Measurements from ENCODE around the gene LRRC14B.
"Not testable (repeated sequence)": the region's sequence is repeated elsewhere in the genome, so short reads cannot be mapped to it uniquely, and the experiment has no call there.

LRRC14B gene

DNA sequence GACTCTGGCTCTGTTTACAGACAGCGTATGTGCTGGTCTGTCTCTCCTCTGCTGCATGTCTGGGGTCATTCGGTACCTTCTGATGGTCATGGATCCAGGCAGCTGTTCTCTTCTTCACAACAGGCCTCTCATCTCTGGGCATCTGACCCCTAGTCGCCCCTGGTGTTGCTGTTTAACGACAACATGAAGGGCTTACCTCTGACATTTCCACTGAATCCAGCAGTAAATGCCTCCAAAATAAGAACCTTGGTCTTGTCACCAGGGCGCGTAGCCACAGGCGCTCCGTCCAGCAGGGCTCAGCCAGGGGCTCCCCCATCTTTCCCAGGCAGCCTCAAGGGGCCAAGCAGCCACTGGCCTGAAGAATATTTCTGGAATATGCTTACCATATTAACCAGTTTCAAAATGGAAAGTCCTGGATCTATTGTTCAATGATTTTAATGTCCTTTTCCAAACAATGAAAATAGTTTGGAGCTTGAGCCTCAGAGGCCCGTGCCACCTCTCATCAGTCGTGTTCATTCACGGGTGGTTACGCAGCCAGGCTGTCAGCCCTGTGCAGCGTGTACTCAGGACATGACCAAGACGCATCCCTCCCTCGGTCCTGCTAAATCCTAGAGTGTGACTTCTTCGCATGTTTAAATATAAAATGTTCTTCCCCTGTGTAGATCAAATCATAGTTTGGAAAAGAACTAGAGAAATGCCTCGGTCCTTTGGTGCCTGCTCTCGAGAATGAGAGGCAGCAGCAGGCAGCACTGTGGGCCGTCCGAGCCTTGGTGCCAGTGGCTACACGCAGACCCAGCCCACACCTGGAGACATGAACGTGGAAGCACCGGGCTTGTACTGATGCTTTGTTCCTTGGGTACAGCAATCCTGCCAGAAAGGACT, 30.1 kb upstream of the LRRC14B start:
- DNase-seq, result no peak

DNA sequence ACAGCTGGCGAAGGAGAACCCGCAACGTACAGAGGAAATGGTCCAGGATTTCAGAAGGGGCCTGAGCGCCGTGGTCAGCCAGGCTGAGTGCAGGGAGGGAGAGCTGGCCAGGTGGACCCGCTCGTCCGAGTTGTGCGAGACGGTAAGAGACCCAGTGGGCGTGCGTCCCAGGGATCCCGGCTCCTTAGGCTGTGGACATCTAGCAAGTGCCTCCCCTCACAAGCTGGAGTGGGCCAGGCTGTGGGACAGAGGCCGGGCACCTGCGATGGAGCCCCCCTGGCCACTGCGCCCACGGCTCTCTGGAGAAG, 29.5 kb upstream of the LRRC14B start:
- no peak for DNase-seq

DNA sequence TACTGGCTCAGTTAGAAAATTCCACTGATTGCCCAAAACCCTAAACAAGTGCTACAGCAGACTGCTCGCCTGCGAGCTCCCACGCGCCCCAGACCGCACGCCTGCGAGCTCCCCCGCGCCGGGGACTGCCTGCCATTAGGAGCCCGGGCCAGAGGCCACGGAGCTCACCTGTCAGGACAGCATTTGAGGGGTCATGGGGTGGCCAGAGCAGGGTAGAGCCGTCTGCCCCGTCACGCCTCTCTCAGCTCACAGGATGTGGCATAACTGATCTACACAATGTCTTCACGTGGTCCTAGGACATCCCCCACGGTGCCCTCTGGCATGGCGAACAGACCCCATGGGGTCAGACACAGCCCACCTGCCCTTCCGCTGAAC, 29.1 kb upstream of the LRRC14B start:
- no peak for DNase-seq

DNA sequence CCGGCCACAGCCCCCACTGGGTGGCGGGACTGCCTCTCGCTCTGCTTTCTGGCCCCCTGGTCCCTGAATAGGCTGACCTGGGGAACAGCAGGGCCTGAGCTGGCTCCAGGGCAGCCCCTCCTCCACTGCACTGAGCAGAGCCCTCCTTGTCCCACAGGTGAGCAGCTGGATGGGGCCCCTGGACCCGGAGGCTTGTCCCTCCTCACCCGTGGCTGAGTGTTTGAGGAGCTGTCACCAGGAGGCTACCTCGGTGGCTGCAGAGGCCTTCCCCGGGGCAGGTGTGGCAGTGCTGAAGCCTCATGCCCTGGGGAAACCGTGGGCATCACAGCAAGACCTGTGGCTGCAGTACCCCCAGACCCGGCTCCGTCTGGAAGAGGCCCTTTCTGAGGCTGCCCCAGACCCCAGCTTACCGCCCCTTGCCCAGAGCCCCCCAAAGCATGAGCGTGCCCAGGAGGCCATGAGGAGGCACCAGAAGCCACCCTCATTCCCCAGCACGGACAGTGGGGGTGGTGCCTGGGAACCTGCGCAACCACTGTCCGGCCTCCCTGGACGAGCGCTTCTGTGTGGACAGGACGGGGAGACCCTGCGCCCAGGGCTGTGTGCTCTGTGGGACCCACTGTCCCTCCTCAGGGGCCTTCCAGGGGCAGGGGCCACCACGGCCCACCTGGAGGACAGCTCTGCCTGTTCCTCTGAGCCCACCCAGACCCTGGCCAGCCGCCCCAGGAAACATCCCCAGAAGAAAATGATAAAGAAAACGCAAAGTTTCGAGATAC, 28.5 kb upstream of the LRRC14B start:
- no peak for DNase-seq

DNA sequence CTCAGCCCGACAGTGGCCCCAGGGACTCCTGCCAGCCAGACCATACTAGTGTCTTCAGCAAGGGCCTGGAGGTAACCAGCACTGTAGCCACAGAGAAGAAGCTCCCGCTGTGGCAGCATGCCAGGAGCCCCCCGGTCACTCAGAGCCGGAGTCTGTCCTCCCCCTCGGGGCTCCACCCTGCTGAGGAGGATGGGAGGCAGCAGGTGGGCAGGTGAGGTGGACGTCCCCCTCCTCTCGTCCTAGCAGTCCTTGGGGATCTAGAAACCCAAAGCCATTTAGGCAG, 28.0 kb upstream of the LRRC14B start:
- DNase-seq, result no peak

DNA sequence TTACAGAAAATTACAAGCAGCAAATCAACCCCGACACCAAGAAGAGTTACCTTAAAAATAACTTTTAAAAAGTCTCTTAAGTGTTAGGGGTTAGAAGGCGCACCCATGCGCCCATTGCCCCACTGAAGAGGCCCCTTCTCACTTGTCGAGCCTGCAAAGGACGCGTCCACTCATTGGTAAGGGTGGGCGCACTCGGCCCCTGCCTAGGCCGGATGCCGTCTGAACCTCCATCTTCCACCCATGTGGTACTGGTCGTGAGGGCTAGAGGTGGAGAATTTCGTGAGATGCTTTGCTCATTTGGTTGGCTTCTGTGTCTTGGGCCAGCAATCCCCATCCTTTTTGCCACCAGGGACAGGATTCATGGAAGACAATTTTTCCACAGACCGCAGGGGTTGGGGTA, 27.5 kb upstream of the LRRC14B start:
- DNase-seq, result no peak

DNA sequence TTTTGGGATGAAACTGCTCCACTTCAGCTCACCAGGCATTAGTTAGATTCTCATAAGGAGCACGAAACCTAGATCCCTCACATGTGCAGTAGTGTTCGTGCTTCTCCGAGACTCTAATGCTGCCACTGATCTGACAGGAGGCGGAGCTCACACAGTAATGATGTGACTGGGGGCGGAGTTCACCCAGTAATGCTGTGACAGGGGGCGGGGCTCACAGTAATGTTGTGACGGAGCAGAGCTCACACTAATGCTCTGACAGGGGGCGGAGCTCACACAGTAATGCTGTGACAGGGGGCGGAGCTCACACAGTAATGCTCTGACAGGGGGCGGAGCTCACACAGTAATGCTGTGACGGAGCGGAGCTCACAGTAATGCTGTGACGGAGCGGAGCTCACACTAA, 27.1 kb upstream of the LRRC14B start:
- no peak for DNase-seq

DNA sequence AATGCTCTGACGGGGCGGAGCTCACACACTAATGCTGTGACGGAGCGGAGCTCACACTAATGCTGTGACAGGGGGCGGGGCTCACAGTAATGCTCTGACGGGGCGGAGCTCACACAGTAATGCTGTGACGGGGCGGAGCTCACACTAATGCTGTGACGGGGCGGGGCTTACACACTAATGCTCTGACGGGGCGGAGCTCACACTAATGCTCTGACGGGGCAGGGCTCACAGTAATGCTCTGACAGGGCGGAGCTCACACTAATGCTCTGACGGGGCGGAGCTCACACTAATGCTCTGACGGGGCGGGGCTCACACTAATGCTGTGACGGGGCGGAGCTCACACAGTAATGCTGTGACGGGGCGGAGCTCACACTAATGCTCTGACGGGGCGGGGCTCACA, 26.5 kb upstream of the LRRC14B start:
- not testable (repeated sequence) for DNase-seq

DNA sequence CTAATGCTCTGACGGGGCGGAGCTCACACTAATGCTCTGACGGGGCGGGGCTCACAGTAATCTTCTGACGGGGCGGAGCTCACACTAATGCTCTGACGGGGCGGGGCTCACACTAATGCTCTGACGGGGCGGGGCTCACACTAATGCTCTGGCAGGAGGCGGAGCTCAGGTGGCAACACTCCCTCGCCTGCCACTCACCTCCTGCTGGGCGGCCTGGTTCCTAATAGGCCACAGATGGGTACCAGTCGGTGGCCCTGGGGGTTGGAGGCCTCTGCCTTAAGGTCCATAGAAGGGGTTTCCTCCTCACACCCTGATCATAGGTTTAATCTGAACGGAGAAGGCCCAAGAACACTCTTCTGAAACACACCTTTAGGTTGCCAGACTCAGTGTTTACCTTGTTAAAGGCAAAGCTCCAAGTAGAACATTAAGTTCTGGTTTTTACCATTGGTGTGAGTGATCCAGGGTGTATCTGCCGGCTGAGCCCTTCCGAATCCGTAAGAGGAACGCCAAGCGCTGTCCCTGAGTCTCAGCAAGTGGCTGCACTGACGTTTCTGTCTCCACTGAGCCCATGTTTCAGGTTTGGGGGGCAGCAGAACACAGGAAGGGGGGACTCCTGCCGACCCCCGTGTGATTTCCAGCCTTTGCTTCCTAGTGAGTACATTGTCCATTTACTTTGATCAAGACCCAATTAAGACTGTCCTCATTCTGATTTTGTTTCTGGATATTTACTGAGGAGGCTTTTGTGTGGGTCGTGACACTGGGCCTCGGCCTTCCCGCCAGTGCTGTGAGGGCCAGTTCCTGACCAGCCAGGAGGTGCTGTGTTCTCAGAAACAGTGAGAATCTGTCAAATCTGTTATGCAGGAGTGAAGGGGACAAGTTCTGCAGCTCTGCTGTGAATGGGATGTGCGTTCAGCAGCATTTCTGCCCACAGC, 24.6 kb upstream of the LRRC14B start:
- DNase-seq, result no peak

DNA sequence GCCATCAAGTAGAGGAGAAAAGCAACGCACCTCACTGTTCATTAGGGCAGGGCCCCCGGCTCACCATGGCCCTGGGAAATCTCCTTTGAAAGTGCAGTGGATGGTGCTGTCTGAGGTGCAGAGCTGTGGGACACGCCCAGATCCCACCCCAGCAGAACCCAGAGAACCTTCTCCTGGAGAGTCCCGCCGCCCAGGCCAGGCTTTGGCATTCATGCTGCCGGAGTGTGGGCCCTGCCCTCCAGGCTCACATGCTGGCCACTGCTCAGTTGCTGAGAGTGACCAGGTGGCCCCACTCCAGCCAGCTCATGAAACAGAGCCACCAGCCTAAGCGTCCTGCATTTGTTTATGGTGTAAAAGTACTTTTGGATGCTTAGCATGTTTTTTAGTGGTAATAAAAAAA, 23.8 kb upstream of the LRRC14B start:
- DNase-seq, result no peak

DNA sequence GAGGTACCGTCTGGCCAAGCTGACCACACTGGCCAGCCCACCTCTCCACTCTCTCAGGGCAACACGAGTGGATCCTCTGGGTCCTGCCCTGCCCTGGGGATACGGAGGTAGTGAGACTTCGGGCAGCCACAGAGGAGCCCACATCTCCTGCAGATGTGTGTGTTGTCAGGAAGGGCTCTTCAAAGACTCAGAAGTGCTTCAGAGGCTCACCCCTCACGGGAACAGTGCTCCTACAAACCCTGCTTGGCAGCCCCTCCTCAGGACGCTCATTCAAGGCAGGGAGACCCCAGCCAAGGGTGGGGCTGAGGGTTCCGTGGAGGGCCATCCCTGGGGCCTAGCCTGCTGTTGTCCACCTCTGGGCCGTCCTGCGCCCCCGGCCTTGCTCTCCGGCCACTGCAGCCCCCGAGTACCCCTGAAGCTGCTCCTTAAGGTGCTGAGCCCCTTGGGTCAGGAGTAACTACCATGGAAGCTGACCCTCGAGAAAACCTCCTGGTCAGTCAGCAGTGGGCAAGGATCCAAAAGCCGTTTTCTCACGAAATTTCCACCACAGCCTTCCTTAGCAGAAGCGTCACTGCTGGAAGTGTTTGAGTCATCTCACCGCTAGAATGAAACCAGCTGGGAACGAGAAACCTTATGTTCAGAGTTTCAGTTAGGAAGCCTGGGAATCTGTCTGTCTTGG, 23.2 kb upstream of the LRRC14B start:
- no peak for DNase-seq

DNA sequence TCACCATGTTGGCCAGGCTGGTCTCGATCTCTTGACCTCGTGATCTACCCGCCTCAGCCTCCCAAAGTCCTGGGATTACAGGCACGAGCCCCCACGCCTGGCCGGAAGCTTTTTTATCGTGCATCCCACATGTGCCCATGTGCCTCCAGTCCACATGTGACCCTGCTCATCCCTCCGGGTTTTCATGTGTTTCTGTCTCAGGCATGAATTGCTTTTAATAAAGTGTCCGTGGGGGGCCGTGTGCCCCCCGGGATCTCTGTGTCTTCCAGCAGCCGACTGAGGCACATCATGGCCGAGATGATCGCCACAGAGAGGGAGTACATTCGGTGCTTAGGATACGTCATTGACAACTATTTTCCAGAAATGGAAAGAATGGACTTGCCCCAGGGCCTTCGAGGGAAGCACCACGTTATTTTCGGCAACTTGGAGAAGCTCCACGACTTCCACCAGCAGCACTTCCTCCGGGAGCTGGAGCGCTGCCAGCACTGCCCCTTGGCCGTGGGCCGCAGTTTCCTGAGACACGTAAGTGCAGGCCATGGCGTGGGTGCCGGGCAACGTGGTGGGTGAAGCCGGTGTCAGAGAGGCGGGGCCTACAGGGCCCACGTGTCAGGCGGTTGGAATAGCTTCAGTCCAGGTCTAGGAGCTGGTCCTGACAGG, 22.1 kb upstream of the LRRC14B start:
- no peak for DNase-seq

DNA sequence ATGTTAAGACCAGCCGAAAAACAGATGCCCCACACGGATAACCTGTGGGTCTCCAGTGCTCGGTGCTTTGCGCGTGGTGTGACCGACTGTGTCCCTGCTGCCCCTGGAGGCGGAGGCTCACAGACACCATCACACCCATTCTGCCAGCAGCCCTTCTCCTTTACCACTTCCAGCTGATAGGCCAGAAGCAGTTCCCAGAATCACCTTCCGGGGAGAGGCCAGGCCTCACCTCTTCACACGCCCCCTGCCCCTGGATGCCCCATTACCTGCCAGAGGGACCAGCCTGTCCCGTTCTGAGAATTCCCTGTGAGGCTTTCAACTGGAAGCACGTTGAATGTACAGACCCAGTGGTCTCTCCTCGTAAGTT, 21.6 kb upstream of the LRRC14B start:
- DNase-seq, result no peak

DNA sequence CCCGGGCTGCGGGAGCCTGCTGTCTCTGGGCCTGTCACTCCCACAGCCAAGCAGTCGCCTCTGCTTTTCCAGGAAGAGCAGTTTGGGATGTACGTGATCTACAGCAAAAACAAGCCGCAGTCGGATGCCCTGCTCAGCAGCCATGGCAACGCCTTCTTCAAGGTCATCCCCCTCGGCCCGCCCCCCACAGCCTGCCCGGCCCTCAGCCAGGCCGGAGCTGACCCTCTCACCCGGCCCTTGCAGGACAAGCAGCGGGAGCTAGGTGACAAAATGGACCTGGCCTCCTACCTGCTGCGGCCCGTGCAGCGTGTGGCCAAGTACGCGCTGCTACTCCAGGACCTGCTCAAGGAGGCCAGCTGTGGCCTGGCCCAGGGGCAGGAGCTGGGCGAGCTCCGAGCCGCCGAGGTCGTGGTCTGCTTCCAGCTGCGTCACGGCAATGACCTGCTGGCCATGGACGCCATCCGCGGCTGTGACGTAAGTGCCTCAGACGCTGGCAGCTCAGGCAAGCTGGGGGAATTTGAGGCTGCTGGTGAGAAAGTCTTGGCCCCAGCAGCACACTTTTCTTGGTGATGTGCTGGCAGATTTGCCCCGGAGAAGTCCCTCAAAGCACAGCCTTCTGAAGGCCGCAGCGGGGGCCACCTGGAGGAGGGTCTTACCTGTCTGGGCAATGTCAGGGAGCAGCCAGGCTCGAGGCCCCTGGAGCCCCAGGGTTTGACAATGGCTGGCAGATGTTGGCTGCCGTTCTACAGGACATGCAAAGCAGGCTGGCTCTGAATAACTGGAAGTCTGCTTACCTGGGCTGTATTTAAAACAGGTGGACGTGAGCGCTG, 20.1 kb upstream of the LRRC14B start:
- DNase-seq, result no peak

DNA sequence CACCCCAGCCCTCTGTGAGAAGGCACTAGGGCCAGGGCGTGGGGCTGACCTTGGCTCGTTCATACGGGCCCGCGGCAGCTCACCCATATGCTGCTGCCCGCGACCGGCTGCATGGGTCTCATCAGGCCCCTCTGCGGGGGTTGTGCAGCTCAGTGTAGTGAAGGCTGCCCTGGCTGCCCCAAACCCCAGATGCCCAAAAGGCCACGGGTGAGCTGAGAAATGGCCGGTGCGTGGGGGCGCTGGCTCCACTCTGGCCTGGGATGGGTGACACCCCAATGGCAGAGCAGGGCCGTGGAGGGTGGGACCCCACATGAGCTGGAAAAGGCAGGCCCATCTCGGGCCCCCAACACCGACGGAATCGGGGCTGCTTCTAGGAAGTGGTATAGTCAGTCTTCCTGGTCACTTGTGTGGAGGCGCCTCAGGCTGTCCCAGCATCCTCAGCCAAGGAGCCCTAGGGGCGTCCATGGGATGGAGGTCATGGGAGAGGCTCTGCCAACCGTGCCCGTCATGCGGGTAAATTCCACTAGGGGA, 19.4 kb upstream of the LRRC14B start:
- DNase-seq, result no peak

DNA sequence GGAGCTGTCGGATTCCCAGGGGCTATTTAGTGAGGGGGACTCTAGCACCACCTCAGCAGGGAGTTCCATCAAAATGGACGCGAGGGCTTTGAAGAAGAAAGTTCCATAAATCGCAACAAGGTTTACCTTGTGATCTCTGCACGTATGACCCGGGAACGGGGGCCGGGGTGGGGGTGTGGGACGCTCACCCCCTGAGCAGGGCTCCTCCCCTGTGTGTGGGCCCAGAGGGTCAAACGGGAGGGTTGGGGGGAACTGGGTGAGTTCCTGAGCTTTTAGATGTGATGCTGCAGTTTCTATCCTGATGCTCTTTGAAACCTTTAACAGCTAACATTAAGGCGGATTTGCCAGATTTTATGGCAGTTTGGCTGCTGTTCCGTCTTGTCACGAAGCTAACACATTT, 18.9 kb upstream of the LRRC14B start:
- DNase-seq, result no peak

DNA sequence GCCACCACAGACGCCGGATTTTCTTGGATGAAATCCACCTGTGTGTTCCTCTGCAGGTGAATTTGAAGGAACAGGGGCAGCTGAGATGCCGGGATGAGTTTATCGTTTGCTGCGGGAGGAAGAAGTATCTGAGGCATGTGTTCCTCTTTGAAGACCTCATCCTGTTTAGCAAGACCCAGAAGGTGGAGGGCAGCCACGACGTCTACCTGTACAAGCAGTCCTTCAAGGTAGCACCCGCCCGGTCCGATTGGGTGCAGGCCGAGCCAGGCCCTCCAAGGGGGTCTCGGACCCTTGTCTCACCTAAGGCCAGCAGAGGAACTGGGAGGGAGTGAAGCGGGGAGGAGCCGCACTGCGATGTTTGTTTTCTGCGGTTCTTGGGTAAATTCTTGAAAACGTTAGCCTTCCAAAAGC, 18.4 kb upstream of the LRRC14B start:
- DNase-seq, result no peak

DNA sequence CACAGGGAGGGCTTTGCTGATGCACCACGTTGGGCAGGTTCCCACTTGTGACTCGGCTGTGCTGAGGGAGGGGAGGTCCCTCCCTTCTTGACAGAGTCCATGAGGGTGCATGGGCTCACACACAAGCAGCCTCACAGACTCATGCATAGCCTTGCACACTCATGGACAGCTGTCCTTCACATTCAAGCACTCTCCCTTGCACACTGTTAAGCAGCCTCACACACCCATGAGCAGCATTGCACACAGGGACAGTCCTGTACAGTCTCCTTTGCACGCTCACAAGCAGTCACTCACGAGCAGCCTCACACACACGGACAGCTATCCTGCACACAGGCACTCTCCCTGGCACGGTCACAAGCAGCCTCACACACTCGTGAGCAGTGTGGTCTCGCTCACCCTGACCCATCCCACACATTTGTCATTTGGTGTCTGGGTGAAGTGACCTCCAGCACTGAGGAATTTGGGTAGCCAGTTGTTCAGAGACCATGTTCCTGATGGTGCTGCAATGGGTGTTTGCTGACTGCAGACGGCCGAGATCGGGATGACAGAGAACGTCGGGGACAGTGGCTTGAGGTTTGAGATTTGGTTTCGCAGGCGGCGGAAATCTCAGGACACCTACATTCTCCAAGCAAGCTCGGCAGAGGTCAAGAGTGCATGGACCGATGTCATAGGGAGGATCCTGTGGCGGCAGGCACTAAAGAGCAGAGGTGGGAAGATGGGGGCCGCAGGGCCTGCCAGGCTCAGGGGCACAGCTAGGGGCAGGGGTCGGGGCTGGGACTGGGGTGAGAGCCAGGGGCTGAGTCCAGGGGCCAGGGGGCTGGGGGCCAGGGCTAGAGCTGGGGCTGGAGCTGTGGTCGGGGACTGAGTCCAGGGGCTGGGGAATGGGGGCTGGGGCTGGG, 17.7 kb upstream of the LRRC14B start:
- no peak for DNase-seq

DNA sequence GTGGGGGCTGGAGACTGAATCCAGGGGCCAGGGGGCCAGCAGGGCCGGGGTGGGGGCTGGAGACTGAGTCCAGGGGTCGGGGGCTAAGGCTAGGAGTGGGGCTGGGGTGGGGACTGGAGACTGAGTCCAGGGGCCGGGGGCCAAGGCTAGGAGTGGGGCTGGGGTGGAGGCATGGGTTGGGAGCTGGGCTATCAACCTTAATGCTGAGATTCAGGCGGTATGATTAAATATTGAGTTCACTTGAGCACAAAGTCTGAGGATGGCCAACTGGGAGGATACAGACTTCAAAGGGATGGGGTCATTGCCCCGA, 17.0 kb upstream of the LRRC14B start:
- no peak for DNase-seq

DNA sequence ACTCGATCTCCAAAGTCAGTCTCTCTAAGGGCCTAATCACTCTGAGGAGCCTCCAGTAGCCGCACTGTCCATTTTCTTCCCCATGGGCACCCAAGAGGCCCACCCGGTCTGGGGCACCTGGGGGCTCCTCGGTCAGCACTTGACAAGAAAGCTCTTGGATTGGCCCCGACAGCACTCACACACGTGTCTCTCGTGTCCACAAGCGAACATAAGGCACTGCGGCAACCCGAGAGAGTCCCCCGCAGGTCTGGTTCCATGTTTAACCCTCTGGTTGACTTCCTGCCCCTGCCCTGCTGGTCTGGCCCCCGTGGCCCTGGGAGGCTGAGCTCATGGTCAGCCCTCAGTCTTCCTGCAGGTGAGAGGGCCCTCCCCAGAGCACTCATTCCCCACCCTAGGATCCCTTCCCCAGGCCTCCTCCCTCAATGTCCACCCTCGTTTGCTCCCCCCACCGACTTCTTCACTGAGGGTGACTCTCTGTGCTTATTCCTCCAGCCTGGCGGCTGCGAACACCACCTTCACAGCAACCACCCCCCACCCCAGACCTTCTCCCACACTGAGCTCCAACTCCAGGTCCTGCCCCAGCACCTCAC, 16.3 kb upstream of the LRRC14B start:
- no peak for DNase-seq
